B cell (primary cell): ENCODE data around the gene CREBBP. TPM values are rescaled to one million over a fixed set of nuclear protein-coding genes. Genes with fewer than 3 reads are reported as not detected.

Source experiments
- ATAC-seq: fragments of 200-7000 bp; cut with Tn5 transposase; one replicate; pipeline ENCODE4 v1.10.0; 2021; ENCODE audit warnings: low read depth, mild to moderate bottlenecking, moderate number of reproducible peaks, moderate library complexity
- CTCF ChIA-PET: fragments of 350-600 bp; sonication (Branson Sonifier 250); formaldehyde crosslinking; loops from one replicate; lab custom pipeline; 2021; ENCODE audit warnings: antibody characterized with exemption, inconsistent platforms; lab: Charles Lee
- POLR2A ChIA-PET: fragments of 350-600 bp; sonication (Branson Sonifier 250); formaldehyde crosslinking; loops from one replicate; lab custom pipeline; 2021; ENCODE audit warnings: antibody characterized with exemption; lab: Charles Lee
- DNase-seq: peaks from one replicate; pipeline ENCODE4 v3.0.0; 2013
- H2AFZ ChIP-seq: 2 replicates; pipeline ENCODE4 v1.6.1; 2012; ENCODE audit warnings: mild to moderate bottlenecking, low read depth, low read length; ENCODE audit not compliant: insufficient read depth, poor library complexity, severe bottlenecking
- H3K27ac ChIP-seq, 2 donors: 1 replicate in 1 of 2; 2 replicates in 1 of 2; pipeline ENCODE4 v1.5.1; 2012 to 2013; ENCODE audit warnings: low read length in 2 of 2, mild to moderate bottlenecking in 2 of 2, moderate library complexity in 1 of 2
- H3K27me3 ChIP-seq, 4 experiments: fragments of 200-600 bp in 1 of 4; sonication (generic) in 1 of 4; replicated peaks in 1 of 4; 1 replicate in 2 of 4; 2 replicates in 2 of 4; pipeline versions ENCODE4 v1.6.1 to v1.7.0; 2013 to 2016; ENCODE audit warnings: low read length in 3 of 4, mild to moderate bottlenecking in 2 of 4, mixed read lengths in 1 of 4, moderate library complexity in 1 of 4; ENCODE audit not compliant: insufficient read depth in 4 of 4, control insufficient read depth in 3 of 4; ENCODE audit errors: control extremely low read depth in 1 of 4
- H3K36me3 ChIP-seq, 2 experiments: replicated peaks in 1 of 2; 1 replicate in 1 of 2; 2 replicates in 1 of 2; pipeline versions ENCODE4 v1.6.1 to v1.7.1; 2013; ENCODE audit warnings: low read length in 1 of 2; ENCODE audit not compliant: insufficient read depth in 2 of 2, control insufficient read depth in 1 of 2; ENCODE audit errors: control extremely low read depth in 1 of 2, extremely low read depth in 1 of 2
- H3K4me1 ChIP-seq, 2 donors: fragments of 200-600 bp in 1 of 2; sonication (generic) in 1 of 2; 1 replicate in 1 of 2; 2 replicates in 1 of 2; pipeline versions ENCODE4 v1.5.1 to v1.6.1; 2013 to 2017; ENCODE audit warnings: low read length in 2 of 2; ENCODE audit not compliant: control insufficient read depth in 2 of 2, insufficient read depth in 2 of 2
- H3K4me2 ChIP-seq: replicated peaks from 2 replicates; pipeline ENCODE3; 2012; ENCODE audit warnings: mild to moderate bottlenecking, low read depth, low read length; ENCODE audit not compliant: poor library complexity, severe bottlenecking
- H3K4me3 ChIP-seq, 5 experiments: fragments of 200-600 bp in 1 of 5; sonication (generic) in 1 of 5; 1 replicate in 3 of 5; 2 replicates in 2 of 5; pipeline versions ENCODE4 v1.5.1 to v1.7.0; 2011 to 2016; ENCODE audit warnings: low read length in 4 of 5, mild to moderate bottlenecking in 4 of 5, low read depth in 2 of 5, control low read depth in 1 of 5, moderate library complexity in 1 of 5; ENCODE audit not compliant: insufficient read depth in 1 of 5; ENCODE audit errors: control extremely low read depth in 1 of 5, extremely low read depth in 1 of 5
- H3K79me2 ChIP-seq: fragments of 200-600 bp; sonication (generic); one replicate; pipeline ENCODE4 v1.6.0; 2016; ENCODE audit warnings: low read length; ENCODE audit not compliant: control insufficient read depth, insufficient read depth
- H3K9ac ChIP-seq: fragments of 200-600 bp; sonication (generic); 2 replicates; pipeline ENCODE4 v1.6.1; 2017; ENCODE audit warnings: mild to moderate bottlenecking, low read length, moderate library complexity
- H3K9me3 ChIP-seq, 3 donors: one replicate each; pipeline versions ENCODE4 v1.6.1 to v1.7.1; 2013; ENCODE audit warnings: low read length in 2 of 3; ENCODE audit not compliant: control insufficient read depth in 2 of 3, insufficient read depth in 1 of 3; ENCODE audit errors: control extremely low read depth in 1 of 3
- H4K20me1 ChIP-seq: 2 replicates; pipeline ENCODE4 v1.6.0; 2012; ENCODE audit warnings: mild to moderate bottlenecking, low read length; ENCODE audit not compliant: insufficient read depth, control insufficient read depth, poor library complexity, severe bottlenecking
- H3K27ac Mint-ChIP-seq: one replicate; pipeline ENCODE4 v1.8.0; 2021; ENCODE audit warnings: mixed read lengths
- H3K27me3 Mint-ChIP-seq: one replicate; pipeline ENCODE4 v1.8.0; 2021; ENCODE audit warnings: mixed read lengths
- H3K4me1 Mint-ChIP-seq: one replicate; pipeline ENCODE4 v1.8.0; 2021; ENCODE audit warnings: mixed read lengths
- H3K4me3 Mint-ChIP-seq: one replicate; pipeline ENCODE4 v1.8.0; 2021; ENCODE audit warnings: mixed read lengths
- H3K9me3 Mint-ChIP-seq: one replicate; pipeline ENCODE4 v1.8.0; 2022; ENCODE audit warnings: mixed read lengths; ENCODE audit not compliant: insufficient read depth
- CTCF ChIP-seq: fragments of 200-600 bp; IDR thresholded peaks from one replicate; pipeline ENCODE4 v1.8.0; 2022; ENCODE audit warnings: antibody characterized with exemption, mild to moderate bottlenecking
- EZH2 ChIP-seq: IDR thresholded peaks from 2 replicates; pipeline ENCODE4 v1.6.1; 2012; ENCODE audit warnings: borderline replicate concordance, low read depth, mild to moderate bottlenecking, moderate library complexity, low read length; ENCODE audit not compliant: insufficient read depth, poor library complexity, severe bottlenecking
- WGBS: methylation state at CpG from one replicate; pipeline ENCODE4 v1.1.5; 2013; ENCODE audit warnings: missing lambda C conversion rate; ENCODE audit not compliant: insufficient coverage; 5-methylcytosine and 5-hydroxymethylcytosine counted together
- intact Hi-C: fragments of 100-400 bp; cut with micrococcal nuclease; formaldehyde crosslinking; loops from one replicate; pipeline ENCODE4 v1.10.0; 2022
- polyA plus RNA-seq: library from polyadenylated mRNA; depleted of rRNA; stranded (reverse); fragments of >200 nt; gene quantifications from 2 replicates; pipeline ENCODE4 v1.2.3, GENCODE V29; 2012
- total RNA-seq, 2 donors: library from RNA; stranded (reverse); fragments of 120-200 nt in 1 of 2; gene quantifications; 1 replicate in 1 of 2; 2 replicates in 1 of 2; pipeline versions ENCODE4 v1.2.3 to v1.2.4, GENCODE V29; 2013 to 2022

The CREBBP gene
- total and polyA plus RNA-seq, 2 donors (not counting 1 experiment from before 2014, with no cell fraction given): 27.6 to 206 TPM

- Mint-ChIP-seq H3K27ac (no peak overlapping the region), H3K4me1 (peaks cover 15% of the 10 kb centered on the region), H3K27me3 (no peaks in the 10 kb centered on the region), H3K4me3 (no peak overlapping the region), H3K9me3 (no peaks in the 10 kb centered on the region)
- H3K36me3 ChIP-seq: no peaks in the 10 kb centered on the region
- H2AFZ ChIP-seq: no peak overlapping the region
- H3K4me1 ChIP-seq: peaks cover 11 to 14% of the 10 kb centered on the region in 2 donors
- 96% methylated on average over 15 of the region's 15 CpGs for WGBS
- ATAC-seq (no peak), DNase-seq (no peak)
- intact Hi-C loops: no loop called here
- POLR2A ChIA-PET: no interaction called here
- H3K27ac ChIP-seq: no peak overlapping the region
- no peaks in the 10 kb centered on the region for H3K27me3 ChIP-seq
- TF ChIP-seq EZH2 (no peak), CTCF (no peak)
- CTCF ChIA-PET: interaction anchor here (0.9 kb wide), 1 partner anchor 13 kb away, joined by 4 read pairs; no protein-coding TSS in a partner anchor
- H3K4me3 ChIP-seq: no peak overlapping the region
- H3K79me2 ChIP-seq: peaks cover 72% of the 10 kb centered on the region
- peaks cover 11% of the 10 kb centered on the region for H4K20me1 ChIP-seq
- no peaks in the 10 kb centered on the region for H3K9me3 ChIP-seq
- no peak overlapping the region for H3K4me2 ChIP-seq
- H3K9ac ChIP-seq: no peak overlapping the region
Measured at GRCh38 chr16:3713587-3714242, 166.8 kb downstream of the CREBBP start.

GRCh38 chr16:3712861-3713372 is 167.6 kb downstream of the CREBBP start:
- H3K4me1 Mint-ChIP-seq: peaks cover 11% of the 10 kb centered on the region
- ATAC-seq (no peak), DNase-seq (no peak)
- no peak overlapping the region for H3K27ac ChIP-seq
- H3K4me3 Mint-ChIP-seq: no peak overlapping the region
- H2AFZ ChIP-seq: no peak overlapping the region
- peaks cover 11% of the 10 kb centered on the region for H4K20me1 ChIP-seq
- no peak for TF ChIP-seq CTCF
- no peak for TF ChIP-seq EZH2
- H3K4me2 ChIP-seq: no peak overlapping the region
- ChIA-PET CTCF (no interaction called here), POLR2A (no interaction called here)
- H3K9ac ChIP-seq: no peak overlapping the region
- H3K9me3 Mint-ChIP-seq: no peaks in the 10 kb centered on the region
- H3K79me2 ChIP-seq: peaks cover 77% of the 10 kb centered on the region
- H3K9me3 ChIP-seq: no peaks in the 10 kb centered on the region
- intact Hi-C loops: no loop called here
- H3K27me3 Mint-ChIP-seq: no peaks in the 10 kb centered on the region
- no peak overlapping the region for H3K27ac Mint-ChIP-seq
- peaks cover 8 to 10% of the 10 kb centered on the region in 2 donors for H3K4me1 ChIP-seq
- no peak overlapping the region for H3K4me3 ChIP-seq
- H3K36me3 ChIP-seq: no peaks in the 10 kb centered on the region
- 97% methylated on average over 14 of the region's 16 CpGs for WGBS
- no peaks in the 10 kb centered on the region for H3K27me3 ChIP-seq
